ENCODE results near the gene PPM1G.

GRCh38 chr2:27448381-27448780, 39.0 kb upstream of the PPM1G start:
- TF ChIP-seq POLR2A (IDR thresholded peaks at IDR 0.05) (no peak), EP300 (IDR thresholded peaks at IDR 0.05; ENCODE audit: low read depth) (no peak)
